Common myeloid progenitor, CD34-positive (primary cell): ENCODE measurements around the gene LPCAT3.

Experiments used
- CTCF ChIA-PET: fragments of 350-600 bp; sonication (Branson Sonifier 250); formaldehyde crosslinking; loops from one replicate; lab custom pipeline; 2021; ENCODE audit warnings: antibody characterized with exemption; lab: Charles Lee
- POLR2A ChIA-PET: fragments of 350-600 bp; sonication (Branson Sonifier 250); formaldehyde crosslinking; loops from one replicate; lab custom pipeline; 2021; ENCODE audit warnings: antibody characterized with exemption; lab: Charles Lee
- DNase-seq, 3 donors: peaks; one replicate each; pipeline versions ENCODE4 v3.0.0 to v3.0.0-alpha.2; 2013
- H3K27ac ChIP-seq, 2 experiments: 1 replicate in 1 of 2; 2 replicates in 1 of 2; pipeline ENCODE4 v1.7.0; 2013; ENCODE audit warnings: inconsistent platforms in 2 of 2, low read length in 2 of 2, mild to moderate bottlenecking in 2 of 2, low read depth in 1 of 2, moderate library complexity in 1 of 2; ENCODE audit not compliant: severe bottlenecking in 2 of 2, insufficient read depth in 1 of 2, poor library complexity in 1 of 2
- H3K27me3 ChIP-seq, 5 experiments: replicated peaks in 2 of 5; 1 replicate in 3 of 5; 2 replicates in 2 of 5; pipeline versions ENCODE4 v1.6.1 to v1.7.0; 2013; ENCODE audit warnings: low read length in 4 of 5, mild to moderate bottlenecking in 2 of 5, moderate library complexity in 2 of 5, inconsistent platforms in 1 of 5; ENCODE audit not compliant: insufficient read depth in 5 of 5, control insufficient read depth in 4 of 5
- H3K36me3 ChIP-seq, 4 experiments: 1 replicate in 2 of 4; 2 replicates in 2 of 4; pipeline versions ENCODE4 v1.6.1 to v1.7.0; 2013; ENCODE audit warnings: low read length in 3 of 4, control low read depth in 1 of 4, mild to moderate bottlenecking in 1 of 4; ENCODE audit not compliant: control insufficient read depth in 4 of 4, insufficient read depth in 4 of 4
- H3K4me1 ChIP-seq, 4 experiments: 1 replicate in 3 of 4; 2 replicates in 1 of 4; pipeline versions ENCODE4 v1.6.1 to v1.7.1; 2013; ENCODE audit warnings: low read length in 3 of 4, mild to moderate bottlenecking in 3 of 4, control low read depth in 1 of 4, inconsistent platforms in 1 of 4, moderate library complexity in 1 of 4; ENCODE audit not compliant: control insufficient read depth in 4 of 4, insufficient read depth in 4 of 4; ENCODE audit errors: control extremely low read depth in 1 of 4
- H3K4me3 ChIP-seq, 7 experiments: 1 replicate in 4 of 7; 2 replicates in 3 of 7; pipeline versions ENCODE4 v1.5.1 to v1.7.0; 2013; ENCODE audit warnings: mild to moderate bottlenecking in 7 of 7, low read length in 6 of 7, moderate library complexity in 6 of 7, inconsistent platforms in 2 of 7, low read depth in 2 of 7, control low read depth in 1 of 7; ENCODE audit not compliant: insufficient read depth in 4 of 7, control insufficient read depth in 1 of 7; ENCODE audit errors: extremely low read depth in 1 of 7
- H3K9me3 ChIP-seq, 5 experiments: 1 replicate in 4 of 5; 2 replicates in 1 of 5; pipeline versions ENCODE4 v1.6.1 to v1.7.1; 2013; ENCODE audit warnings: low read length in 4 of 5, mild to moderate bottlenecking in 2 of 5, inconsistent platforms in 1 of 5, low read depth in 1 of 5, moderate library complexity in 1 of 5; ENCODE audit not compliant: control insufficient read depth in 4 of 5, insufficient read depth in 2 of 5; ENCODE audit errors: control extremely low read depth in 1 of 5
- WGBS: methylation state at CpG from one replicate; pipeline ENCODE4 v1.1.5; 2013; ENCODE audit not compliant: insufficient coverage; 5-methylcytosine and 5-hydroxymethylcytosine counted together

Gene LPCAT3

GRCh38 chr12:6955108-6956020 lies 62.9 kb downstream of the LPCAT3 start:
- Histone ChIP-seq H3K9me3 (no peaks in the 10 kb centered on the region), H3K36me3 (peaks cover 12 to 61% (median 42%) of the 10 kb centered on the region in 4 experiments), H3K27ac (no peak overlapping the region), H3K4me3 (peak overlapping the region in 3 of 7 experiments; percentile 86 to 96 (median 95)), H3K27me3 (no peaks in the 10 kb centered on the region), H3K4me1 (peaks cover 19 to 95% (median 93%) of the 10 kb centered on the region in 4 experiments)
- no peak for DNase-seq
- 93% methylated on average over 21 of the region's 22 CpGs for WGBS
- ChIA-PET CTCF (interaction anchor here (1.2 to 13.5 kb wide), 5 partner anchors 7 to 86 kb away, joined by 3 to 441 read pairs (median 14); partner anchors contain the start of genes C12orf57, PTPN6 and RNU7-1), POLR2A (interaction anchor here (2.3 kb wide), 1 partner anchor 11 kb away, joined by 7 read pairs; the partner anchor contains the start of genes C12orf57 and RNU7-1)

DNA sequence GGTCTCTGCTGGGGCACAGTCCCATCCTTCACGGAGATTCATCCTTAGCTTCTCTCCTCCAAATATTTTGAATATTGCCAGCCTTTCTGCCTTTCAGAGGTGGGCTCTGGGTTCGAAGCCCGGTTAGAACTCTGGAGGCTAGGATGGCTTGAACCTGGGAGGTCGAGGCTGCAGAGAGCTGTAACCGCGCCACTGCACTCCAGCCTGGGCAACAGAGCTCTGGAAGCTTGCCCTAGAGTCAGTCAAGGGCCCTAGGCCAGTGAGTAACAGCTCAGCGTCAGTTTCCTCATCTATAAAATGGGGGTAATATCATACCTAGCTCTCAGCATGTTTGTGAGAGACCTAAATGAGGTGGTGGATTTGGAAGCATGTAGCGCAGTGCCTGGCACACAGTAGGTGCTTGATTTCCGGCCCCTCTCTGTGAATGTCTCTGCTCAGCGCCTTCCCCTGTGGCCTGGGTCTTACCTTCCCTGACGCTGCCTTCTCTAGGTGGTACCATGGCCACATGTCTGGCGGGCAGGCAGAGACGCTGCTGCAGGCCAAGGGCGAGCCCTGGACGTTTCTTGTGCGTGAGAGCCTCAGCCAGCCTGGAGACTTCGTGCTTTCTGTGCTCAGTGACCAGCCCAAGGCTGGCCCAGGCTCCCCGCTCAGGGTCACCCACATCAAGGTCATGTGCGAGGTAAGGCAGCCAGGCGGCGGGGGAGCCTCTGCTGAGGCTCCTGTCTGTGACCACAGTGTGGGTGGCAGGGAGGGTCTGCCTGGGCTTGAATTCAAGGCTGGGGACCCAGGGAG lies 63.8 kb downstream of the LPCAT3 start:
- H3K36me3 ChIP-seq, result peaks cover 12 to 54% (median 35%) of the 10 kb centered on the region in 4 experiments

GRCh38 chr12:6953442-6954315 lies 64.6 kb downstream of the LPCAT3 start:
- CTCF ChIA-PET, result interaction anchor here (1.1 to 16.4 kb wide), 6 partner anchors 7 to 15 kb away, joined by 6 to 441 read pairs (median 11); partner anchors contain the start of genes C12orf57, PTPN6 and RNU7-1
- Histone ChIP-seq H3K27me3 (no peaks in the 10 kb centered on the region), H3K4me3 (peak overlapping the region; percentile 75 to 96 (median 87)), H3K4me1 (peaks cover 22 to 91% (median 87%) of the 10 kb centered on the region in 4 experiments), H3K27ac (peak overlapping the region; percentile 48 to 84), H3K36me3 (peaks cover 12 to 49% (median 35%) of the 10 kb centered on the region in 4 experiments), H3K9me3 (no peaks in the 10 kb centered on the region)
- POLR2A ChIA-PET, result interaction anchor here (2.8 kb wide), 1 partner anchor 8 kb away, joined by 17 read pairs; no protein-coding TSS in a partner anchor
- peak; percentile 88 to 94 (median 93) for DNase-seq
- WGBS, result under 1% methylated on average over 19 of the region's 24 CpGs

More for the DNA sequence above, 63.8 kb downstream of the LPCAT3 start:
- H3K27ac ChIP-seq, result peak overlapping the region in 1 of 2 experiments; percentile 84
- 80% methylated on average over 20 of the region's 21 CpGs for WGBS
- ChIA-PET CTCF (interaction anchor here (1.1 to 13.5 kb wide), 3 partner anchors 8 to 10 kb away, joined by 6 to 441 read pairs (median 6); partner anchors contain the start of genes C12orf57, PTPN6 and RNU7-1), POLR2A (no interaction called here)
- H3K27me3 ChIP-seq, result no peaks in the 10 kb centered on the region
- peaks cover 23 to 92% (median 90%) of the 10 kb centered on the region in 4 experiments for H3K4me1 ChIP-seq
- no peak for DNase-seq
- no peaks in the 10 kb centered on the region for H3K9me3 ChIP-seq
- H3K4me3 ChIP-seq, result peak overlapping the region in 6 of 7 experiments; percentile 35 to 96 (median 89)

DNA sequence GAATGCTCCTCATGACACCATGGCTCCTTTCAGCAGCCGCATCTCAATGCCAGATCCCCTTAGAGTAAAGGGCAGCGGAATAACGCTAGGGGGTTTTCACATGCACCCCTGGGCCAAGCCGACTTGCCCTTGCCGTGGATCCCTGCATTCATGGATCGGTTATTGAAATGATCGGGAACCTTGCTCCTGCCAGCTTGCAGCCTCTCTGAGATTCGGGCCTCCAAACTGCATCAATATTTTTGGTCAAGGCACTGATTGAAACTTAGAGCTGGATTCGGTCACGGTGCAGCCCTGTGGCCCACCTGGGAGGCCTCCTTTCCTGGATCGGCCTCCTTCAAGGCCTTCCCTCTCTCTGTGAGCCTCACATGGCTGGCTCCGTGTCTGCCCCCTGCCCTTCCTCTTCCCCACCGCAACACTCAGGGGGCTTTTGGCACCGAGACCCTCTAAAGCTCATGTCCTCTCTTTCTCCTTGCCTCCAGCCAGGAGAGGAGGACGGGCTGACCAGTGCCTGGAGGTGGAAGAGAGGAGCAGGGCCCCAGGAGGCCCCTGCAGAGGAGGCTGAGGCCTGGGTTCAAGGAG lies 65.3 kb downstream of the LPCAT3 start:
- peak overlapping the region; percentile 48 to 84 for H3K27ac ChIP-seq
- H3K4me1 ChIP-seq, result peaks cover 20 to 84% (median 80%) of the 10 kb centered on the region in 4 experiments
- 17% methylated on average over 12 of the region's 15 CpGs for WGBS
- peaks cover 6 to 41% (median 31%) of the 10 kb centered on the region in 4 experiments for H3K36me3 ChIP-seq
- peak in 1 of 3 donors; percentile 25 for DNase-seq
- no peaks in the 10 kb centered on the region for H3K27me3 ChIP-seq
- POLR2A ChIA-PET, result interaction anchor here (2.8 kb wide), 1 partner anchor 9 kb away, joined by 17 read pairs; no protein-coding TSS in a partner anchor
- H3K4me3 ChIP-seq, result peak overlapping the region; percentile 75 to 96 (median 87)
- no peaks in the 10 kb centered on the region for H3K9me3 ChIP-seq
- CTCF ChIA-PET, result interaction anchor here (0.9 to 16.4 kb wide), 6 partner anchors 7 to 101 kb away, joined by 3 to 441 read pairs (median 6); partner anchors contain the start of genes C12orf57 and RNU7-1

DNA sequence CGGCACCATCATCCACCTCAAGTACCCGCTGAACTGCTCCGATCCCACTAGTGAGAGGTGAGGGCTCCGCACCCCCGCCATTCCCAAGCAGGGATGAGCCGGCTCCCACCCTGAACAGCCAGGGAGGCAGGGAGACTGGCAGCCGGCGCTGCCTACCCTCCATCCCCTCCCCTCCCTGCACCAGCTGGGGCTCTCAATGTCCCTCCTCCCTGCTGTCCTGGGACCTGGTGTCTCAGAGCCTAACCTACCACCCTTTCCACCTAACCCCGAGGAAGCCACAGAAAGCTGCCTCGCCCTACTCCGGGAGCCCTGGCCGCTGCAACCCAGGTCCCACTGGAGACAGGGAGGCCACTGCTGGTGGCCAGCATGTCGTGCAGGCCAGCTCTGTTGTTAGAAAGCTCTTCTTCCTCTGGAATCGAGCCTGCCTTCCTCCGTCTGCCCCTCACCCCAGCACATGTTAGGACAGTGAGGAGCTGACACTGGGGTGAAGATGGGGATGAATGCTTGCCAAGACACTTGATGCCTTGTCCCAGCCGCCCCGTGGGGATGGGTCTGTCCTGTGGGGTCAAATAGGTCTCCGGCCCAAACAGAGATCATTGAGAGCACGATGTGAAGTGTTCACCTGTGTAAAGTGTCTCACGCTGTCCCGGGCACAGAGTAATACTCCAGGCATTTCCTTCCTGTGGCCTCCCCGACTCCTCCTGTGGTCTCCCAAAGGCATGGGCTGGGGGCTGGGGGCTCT lies 66.0 kb downstream of the LPCAT3 start:
- Histone ChIP-seq H3K4me1 (peaks cover 20 to 78% (median 73%) of the 10 kb centered on the region in 4 experiments), H3K27ac (peak overlapping the region; percentile 58 to 84), H3K27me3 (no peaks in the 10 kb centered on the region), H3K4me3 (peak overlapping the region; percentile 75 to 96 (median 87)), H3K9me3 (no peaks in the 10 kb centered on the region), H3K36me3 (peaks cover 5 to 35% (median 26%) of the 10 kb centered on the region in 4 experiments)
- ChIA-PET CTCF (interaction anchor here (0.9 to 16.4 kb wide), 6 partner anchors 8 to 101 kb away, joined by 3 to 441 read pairs (median 6); partner anchors contain the start of genes C12orf57 and RNU7-1), POLR2A (interaction anchor here (1.3 to 2.8 kb wide), 2 partner anchors 9 kb away, joined by 10 to 17 read pairs; partner anchors contain the start of genes C12orf57 and RNU7-1)
- DNase-seq, result no peak
- 5% methylated on average over 16 of the region's 22 CpGs for WGBS
